Inflammatory macrophage (primary cell): Measurements from ENCODE around the gene PTPRG.

Source experiments
- DNase-seq, 2 donors: peaks; one replicate each; pipeline ENCODE4 v3.0.0-alpha.2; 2020 to 2022

PTPRG gene

DNA sequence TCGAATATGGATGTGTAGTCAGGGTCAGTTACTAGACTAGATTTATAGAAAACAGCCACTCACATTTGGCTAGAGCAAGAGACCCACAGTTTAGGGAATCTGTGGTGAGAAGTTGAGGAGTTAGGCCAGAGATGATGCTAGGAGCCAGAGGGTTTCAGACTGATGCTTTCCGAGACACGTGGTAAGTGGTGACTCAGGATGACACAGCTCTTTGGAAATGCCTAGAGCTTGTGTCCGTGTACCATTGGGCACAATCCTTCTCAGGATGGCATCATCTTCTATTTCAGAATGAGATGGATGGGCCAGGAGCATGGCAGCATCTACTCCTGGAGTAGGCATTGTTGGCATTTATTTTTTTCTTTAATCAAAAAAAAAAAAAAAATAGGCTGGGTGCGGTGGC, 28.5 kb downstream of the PTPRG start:
- DNase-seq = no peak

DNA sequence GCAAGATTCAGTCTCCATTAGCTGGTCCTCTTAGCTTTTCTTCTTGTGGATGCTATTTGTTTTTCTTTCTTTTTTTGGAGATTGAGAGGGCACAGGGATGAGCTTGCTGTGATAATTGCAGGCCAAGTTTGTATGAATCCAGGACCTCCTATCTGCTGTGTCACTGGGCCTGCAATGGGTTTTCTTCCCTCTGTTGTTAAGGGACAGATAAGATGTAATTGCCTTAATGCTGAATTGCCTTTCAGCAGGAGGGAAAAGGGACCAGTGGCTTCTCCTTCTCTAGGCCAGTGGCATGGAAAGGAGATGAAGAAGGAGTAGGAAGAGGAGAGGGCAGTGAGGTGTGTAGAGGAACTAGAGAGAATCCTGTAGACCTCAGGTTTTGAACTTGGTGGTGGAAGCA, 29.9 kb downstream of the PTPRG start:
- DNase-seq = no peak

DNA sequence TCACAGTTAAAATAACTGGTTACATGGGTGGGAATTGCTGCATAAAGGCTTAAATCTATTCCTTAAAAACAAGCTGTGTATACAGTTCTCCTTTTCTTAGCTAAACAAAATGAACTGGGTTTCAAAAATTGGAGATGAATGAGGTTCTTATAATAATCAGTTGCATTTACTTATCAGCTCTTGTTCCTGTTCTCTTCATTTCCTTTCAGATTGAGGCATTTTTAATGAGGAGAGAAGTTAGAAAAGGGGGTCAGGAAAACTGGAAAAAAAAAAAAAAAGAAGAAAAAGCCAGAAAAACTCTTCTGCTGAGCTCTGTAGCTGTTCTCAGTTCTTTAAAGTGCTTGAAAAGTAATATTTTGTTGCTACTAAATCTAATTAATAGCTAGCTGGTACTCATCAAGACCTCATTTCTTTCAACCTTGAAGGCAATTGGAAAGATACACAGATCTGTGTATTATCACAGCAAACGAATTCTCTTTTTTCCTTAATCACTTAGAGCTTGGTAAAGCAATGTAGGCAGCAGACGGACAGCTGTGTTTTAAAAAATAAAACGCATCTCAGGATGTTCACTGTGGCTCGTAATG, 32.2 kb downstream of the PTPRG start:
- no peak for DNase-seq

DNA sequence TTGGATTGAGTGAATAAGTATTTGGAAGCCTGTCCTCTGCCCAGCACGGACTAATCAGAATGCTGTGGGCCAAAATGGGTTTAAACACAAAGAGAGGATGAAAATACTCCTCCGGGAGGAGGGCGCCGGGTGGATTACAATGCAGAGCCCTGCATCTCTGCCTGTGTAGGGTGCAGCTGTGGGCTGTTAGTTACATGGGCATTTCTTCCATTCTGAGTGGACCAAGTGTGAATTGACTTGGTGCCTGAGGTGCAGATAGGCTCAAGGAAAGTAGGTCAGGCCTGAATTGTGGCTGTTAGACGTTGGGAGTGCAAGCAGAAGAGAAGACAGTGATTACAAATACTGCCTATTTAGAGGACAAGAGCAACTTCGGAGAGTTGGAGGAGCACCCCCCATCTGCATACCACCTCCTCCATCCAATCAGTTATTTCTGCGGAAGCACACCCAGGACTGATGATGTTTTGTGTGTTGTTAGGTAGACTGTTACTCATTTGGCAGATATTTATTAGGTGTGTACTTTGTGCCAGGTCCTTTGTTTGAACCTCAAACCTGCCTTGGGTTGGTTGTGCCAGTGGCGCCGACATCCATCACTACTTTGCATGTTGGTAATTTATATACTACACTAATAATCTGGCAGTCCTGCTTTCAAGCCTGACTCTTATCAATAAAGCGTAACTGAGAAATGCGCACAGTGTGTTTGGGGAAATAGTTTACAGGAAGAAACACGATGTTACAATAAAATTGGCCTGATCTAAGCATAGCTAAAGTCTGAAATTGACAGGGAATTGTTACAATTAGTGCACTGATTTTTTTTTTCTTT, 33.0 kb downstream of the PTPRG start:
- DNase-seq = no peak

DNA sequence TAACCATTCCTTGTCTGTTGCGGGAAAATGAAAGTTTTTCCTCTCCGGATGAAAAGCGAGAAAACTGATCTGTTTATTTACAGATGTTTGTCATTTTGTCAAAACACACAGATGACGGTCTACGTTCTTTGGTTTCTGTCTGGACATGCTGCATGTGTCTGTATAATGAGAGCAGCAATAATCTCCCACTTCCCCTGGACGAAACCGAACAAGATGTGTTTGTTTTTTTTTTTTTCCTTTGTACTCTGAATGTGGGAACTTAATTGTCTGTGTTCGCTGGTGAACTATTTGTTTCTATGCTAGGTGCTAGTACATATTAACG, 33.6 kb downstream of the PTPRG start:
- DNase-seq = no peak

DNA sequence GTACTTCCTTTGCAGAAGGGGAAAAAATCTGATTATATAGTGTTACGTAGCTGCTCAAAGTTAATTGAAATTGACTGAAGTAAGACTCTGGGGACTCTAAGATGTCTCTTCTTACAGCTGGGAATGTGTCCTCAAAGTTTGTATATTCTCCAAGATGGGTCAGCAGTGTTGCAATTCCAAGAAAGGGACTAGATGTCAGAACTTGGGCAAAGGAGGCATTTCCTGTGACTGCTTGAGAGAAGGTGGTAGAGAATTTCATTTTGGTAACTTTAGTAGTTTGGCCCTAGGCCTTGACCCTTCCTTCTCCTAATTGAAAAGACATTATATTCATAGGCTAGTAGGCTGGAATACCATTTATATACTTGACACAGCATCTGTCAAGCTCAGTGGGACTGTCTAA, 33.9 kb downstream of the PTPRG start:
- no peak for DNase-seq

DNA sequence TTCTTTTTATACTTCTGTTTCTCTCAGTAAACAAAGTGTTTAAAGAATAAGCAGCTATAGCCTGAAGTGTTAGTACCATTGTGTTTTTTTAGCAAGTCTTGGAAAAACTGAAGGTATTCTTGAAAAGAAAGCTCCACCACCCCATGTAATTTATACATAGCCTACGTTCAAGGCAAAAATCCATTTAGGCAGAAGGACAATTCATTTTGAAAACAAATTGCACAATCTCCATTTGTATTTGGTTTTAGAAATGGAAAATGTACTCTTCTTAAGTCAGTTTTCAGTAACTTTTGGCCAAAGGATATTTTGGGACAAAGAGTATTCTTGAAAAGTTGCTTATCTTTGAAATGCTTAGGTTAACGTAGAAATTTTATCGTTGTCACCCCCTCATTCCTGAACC, 34.5 kb downstream of the PTPRG start:
- no peak for DNase-seq

DNA sequence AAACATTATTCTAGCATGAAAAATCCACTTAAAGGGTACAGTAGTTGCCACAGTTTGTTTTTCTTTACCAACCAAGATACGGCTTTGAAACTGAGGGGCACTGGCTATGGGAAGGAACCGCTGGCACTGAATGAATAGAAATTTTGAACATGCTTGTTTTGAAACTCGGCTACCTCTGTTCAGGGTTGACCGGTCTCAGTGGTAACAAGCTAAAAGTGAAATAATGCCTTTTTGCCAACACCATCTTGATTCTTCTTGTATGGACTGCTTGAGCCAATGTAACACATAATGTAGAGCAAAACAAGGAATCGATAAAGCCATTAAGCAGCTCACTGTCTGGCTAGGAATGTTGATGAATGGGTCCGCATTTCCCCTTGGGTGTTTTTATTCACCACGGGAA, 36.5 kb downstream of the PTPRG start:
- DNase-seq = no peak

DNA sequence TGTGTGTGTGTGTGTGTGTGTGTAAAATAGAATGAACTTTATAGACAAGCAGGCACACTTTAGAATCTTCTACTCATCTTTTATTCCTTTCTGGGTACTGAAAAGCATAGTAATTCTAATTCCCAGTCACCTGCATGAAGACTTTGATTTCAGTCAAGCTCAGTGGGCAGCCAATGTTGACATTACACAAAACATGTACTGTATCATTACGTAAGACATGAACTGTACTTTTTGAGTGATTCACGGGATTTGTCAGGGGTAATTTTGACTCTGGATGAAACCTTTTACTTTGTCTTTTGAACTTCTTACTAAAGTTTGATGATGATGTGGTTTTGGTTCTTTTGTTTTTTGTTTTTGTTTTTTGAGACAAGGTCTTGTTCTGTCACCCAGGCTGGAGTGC, 38.8 kb downstream of the PTPRG start:
- DNase-seq = no peak

DNA sequence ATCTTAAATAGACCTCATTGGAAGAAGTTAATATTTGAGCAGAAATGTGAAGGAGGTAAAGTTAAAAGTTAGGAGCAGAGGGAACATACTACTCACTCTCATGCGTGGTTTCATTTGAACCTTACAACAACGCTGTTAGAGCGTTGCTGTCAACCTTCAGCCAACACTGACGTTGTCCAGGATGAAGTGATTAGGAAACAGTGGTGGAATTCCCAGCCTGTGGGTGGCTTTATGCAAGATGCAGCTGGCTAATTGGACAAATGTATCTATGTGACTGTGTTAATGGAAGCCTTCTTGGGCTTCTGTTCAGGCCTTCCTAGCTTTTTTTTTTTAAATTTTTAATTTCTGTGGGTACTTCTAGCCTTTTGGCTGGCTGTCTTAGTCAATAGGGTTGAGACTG, 40.5 kb downstream of the PTPRG start:
- no peak for DNase-seq

DNA sequence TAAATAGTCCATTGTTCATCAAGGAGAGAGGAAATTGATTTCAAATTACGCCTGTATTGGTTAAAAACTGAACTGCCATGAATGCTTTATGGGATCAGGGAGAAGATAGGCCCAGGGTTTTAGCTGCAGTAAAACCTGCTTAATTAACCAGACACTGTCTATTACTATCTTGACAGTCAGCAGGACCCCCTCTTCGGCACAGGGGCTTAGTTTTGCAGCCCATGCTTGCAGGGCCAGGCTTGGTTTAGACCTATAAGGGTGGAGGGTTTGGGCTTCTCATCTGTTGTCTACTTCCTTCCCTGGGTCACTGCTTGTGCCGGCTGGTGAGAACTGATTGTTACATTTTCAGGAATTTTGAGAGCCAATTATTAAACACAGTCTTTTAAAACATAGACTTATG, 41.1 kb downstream of the PTPRG start:
- DNase-seq = no peak

DNA sequence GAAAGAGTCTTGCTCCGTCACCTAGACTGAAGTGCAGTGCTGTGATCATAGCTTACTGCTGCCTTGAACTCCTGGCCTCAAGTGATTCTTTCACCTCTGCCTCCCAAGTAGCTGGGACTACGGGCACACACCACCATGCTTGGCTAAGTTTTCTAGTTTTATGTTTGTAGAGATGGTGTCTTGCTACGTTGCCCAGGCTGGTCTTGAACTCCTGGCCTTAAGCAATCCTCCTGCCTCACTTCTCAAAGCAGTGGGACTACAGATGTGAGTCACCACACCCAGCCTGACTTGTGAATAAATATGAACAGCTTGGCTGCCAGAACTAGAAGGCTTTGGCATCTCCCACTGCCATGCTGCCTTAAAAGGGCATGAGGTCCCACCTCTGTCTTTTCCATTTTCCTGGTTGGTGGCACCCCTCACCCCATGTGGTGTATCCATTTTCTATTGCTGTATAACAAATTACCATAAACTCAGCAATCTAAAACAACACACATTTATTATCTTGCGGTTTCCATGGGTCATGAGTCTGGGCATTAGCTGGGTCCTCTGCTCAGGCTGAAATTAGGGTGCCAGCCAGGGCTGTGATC, 44.3 kb downstream of the PTPRG start:
- no peak for DNase-seq

DNA sequence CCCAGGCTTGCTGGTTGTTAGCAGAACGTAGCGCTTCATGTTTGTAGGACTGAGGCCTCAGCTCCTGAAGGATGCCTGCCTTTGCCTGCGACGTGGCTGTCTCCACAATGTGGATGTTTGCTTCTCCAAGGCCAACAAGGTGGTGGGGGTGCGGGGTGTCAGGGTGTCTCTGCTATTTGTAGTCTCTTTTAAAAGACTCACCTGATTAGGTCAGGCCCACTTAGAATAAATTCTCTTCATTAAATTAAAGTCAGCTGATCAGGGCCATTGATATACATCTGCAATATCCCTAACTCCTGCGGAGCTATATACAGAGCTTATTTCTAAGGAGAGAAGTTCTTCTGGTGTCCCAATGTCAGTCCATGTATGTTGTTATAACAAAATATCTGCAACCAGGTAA, 44.8 kb downstream of the PTPRG start:
- DNase-seq = no peak

DNA sequence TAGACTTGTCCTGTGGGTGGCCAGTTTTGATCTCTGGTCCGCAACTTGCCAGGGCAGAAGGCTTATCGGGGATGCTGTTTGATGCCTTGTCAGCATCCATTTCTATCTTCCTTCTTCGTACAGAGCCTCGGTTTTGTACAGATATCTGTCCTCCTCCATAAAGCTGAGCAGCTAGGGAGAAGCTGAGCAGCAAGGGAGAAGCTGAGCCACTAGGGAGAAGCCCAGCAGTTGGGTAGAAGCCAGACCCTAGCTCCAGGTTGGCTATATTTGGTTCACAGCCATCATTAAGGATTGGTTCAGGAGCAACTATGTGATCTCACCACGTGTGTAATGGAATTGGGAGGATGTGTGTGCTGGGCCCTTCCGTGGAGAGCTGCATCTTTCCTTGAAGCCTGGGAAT, 46.7 kb downstream of the PTPRG start:
- no peak for DNase-seq

DNA sequence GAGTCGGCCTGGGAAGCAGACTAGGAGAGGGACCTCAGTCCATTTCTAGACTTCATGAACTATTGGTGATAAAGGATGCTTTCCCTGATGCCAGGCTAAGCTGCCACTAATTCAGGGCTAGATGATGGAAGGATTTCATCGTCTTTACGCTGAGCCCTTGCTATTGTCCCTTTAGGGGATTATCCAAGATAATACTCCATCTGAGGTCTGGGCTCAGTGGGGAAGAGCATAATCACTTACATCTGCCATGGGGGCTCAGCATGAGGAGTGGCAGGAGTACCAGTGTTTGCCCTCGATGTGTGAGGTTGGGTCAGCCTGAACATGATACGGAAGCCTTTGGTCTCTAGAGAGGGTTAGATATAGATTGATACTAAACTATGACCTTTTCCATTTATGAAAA, 47.3 kb downstream of the PTPRG start:
- DNase-seq = no peak

DNA sequence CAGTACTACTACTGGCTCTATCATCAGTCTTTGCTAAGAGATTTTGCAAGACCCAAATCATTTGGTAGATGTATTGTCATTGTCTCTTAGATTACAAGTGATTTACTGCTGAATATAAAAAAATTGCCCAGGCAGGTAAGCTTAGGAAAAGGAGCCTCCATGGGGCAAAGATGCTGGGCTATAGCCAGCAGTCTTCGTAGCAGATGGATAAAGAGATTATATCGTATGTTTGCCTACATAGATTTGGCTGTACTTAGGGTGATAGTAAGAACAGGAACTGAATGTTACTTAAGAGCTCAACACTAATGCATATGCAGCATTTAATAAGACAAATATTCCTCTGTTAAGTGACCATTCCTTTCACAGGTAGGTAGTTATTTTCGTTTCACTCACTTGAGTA, 48.9 kb downstream of the PTPRG start:
- DNase-seq = no peak

DNA sequence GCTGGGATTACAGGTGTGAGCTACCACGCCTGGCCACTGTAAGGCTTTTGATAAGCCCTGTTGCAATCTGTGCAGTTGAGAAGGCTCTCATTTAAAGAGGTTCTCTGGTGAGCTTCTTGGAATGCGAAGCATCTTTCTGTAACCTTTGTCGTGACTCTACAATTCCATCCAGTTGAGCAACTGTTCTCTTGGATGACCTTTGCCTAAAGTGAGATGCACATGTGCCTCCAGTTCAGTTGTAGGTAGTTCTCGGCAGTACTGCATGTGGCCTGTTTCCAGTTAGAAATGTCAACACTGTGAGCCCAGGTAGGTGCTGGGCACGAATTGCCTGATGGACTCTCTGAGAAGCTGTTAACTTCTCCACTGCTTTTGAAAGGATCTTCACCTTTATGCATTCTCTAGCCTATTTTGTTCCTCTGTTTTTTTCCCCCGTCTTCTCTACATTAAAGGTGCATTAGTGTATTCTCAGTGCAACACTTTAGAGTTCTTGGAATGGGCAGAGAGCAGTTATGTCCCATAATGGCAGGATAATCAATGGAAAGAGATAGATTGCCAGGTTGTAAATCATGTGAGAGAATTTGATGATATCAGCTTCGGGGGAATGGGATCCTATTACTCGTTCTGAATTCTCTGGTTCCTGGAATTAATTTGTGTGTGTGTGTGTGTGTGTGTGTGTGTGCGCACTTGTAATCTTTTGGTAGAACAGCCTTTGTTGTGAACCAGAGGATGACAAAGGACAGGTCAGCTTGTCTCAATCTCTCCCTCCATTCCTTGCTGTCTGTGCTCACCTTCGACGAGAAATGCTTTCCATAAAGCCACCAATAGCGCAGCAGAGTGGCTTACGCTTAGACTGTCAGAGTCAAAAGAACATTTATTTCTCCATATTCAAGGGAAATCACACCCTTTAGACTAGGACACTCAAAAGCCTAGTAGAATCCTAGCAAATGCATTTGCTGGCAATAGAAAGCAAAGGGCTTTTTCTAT, 51.1 kb downstream of the PTPRG start:
- no peak for DNase-seq

DNA sequence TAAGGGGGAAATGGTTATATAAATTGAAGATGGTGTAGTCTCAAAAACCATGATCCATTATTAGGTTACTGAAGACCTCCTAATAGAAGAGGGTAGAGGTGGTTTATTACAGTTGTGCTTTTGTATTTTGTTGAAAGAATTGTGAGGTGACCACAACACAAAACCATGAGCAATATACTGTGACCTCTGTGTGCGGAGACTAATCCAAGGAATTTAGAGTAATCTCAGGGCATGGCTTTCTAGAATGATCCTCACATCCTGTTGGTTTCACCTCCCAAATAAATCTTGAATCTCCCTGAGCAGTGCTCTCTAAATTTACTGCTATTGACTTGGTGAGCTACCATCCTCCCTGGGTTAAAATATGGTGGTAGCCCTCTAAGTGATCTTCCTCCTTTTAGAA, 52.3 kb downstream of the PTPRG start:
- no peak for DNase-seq

DNA sequence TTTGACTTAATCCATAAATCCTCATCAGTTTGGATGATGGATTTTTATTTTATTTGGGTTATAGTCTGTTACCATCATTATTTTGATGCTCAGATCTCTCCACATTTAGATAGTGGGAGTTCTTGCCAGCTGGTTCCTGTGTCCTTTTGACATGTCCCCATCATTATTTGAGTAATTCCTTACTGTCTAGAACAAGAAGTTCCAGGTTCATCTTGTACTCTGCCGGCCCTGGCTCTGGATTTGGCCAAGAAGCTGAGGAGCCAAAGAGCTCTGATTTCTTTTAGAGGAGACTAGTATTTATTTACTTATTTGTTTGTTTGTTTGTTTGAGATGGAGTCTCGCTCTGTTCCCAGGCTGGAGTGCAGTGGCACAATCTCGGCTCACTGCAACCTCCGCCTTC, 54.3 kb downstream of the PTPRG start:
- DNase-seq = no peak

DNA sequence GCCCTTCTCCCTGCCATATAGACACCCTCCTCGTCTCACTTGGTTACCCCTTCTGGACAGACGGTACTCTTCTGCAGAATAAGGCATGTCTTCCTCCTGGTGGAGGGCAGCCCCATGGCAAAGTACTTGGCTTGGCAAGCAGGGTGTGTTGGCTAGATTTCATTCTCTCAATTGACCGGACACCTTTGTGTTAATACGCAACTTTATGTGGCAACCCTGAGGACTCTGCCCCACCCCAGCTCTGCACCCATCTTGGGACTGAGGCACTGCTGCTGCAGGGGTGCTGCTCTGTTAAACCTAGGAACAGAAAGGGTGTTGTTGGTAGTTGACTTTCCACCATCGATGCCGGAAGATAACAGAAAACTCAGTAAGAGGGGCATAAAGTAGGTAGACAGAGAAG, 55.2 kb downstream of the PTPRG start:
- no peak for DNase-seq

DNA sequence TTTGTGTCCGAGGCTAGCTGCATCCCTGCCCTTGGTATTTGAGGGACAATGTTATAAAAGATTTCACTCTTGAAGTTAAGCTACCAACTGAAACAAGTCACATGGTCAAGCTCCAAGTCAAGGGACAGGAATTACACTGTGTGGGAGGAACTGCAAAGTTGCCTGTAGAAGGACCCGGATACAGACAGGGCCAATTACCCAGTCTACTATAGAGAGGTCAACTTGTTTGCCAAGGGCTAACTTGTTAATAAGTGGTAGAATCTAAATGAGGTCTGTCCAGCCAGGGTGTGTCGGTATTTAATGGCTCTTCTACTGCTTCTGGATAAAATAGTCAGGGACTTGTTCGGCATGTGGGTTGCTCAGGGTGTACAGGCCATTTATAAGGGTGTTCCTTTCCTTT, 55.7 kb downstream of the PTPRG start:
- DNase-seq = no peak

DNA sequence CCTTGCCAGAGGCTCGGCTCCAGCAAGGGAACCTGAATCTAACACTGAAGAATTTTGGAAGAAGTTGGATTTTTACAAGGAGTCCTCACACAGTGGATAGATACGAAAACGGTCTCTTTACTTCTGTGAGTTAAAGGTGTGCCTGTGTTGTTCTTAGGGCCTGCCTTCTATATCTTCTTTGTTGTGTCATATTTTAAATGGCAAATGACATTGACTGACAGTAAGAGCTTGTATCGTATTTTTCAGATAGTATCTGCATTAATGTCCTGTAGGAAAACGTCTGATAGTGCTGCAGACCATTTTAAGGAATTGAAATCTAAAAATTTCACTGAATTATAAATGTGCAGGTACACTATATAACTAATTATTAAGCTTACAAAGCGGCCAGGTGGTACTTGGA, 56.3 kb downstream of the PTPRG start:
- DNase-seq = no peak

DNA sequence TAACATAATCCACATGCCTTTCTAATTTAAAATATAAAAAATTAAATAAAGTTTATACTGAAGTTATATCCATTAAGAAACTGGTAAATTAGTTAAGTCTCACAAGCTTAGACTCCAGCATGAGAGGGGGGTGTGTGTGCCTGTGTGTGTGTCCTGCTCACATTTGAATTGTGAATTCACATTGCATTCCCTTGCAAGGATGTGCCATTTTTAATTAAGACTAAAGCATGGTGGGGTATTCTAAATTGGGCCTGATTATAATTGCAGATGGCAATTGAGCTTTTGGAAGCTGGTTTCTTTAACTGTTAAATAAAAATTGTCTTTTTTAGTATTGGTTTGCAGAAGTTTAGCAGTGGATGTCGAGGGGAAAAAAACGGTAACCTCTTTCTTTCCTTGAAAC, 56.9 kb downstream of the PTPRG start:
- no peak for DNase-seq
